Islet precursor cell (in vitro differentiated cells): ENCODE measurements around the gene TBC1D9B.
"Not testable (repeated sequence)": the region's sequence is repeated elsewhere in the genome, so short reads cannot be mapped to it uniquely, and the experiment has no call there.

ENCODE experiments used
- DNase-seq: peaks from one replicate; pipeline ENCODE4 v3.0.0-alpha.2; 2018

Gene TBC1D9B

DNA sequence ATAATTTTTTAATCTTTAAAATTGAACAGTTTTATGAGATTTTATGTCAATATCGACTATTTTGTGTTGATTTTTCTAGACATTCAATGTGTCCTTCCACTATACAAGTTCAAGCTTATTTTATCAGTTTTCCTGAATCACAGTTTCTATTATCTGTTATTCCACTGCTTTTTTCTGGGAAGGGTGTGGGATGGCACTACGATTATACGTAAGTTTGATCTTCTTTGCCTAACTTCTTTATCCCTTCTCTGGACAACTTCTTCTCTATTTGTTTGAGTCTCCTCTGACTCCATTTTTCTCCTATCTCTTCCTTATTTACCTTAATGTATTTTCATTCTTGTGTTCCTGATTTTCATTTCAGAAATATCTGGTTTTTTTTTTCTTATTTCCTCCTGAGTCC is 24.5 kb downstream of the TBC1D9B start:
- no peak for DNase-seq

DNA sequence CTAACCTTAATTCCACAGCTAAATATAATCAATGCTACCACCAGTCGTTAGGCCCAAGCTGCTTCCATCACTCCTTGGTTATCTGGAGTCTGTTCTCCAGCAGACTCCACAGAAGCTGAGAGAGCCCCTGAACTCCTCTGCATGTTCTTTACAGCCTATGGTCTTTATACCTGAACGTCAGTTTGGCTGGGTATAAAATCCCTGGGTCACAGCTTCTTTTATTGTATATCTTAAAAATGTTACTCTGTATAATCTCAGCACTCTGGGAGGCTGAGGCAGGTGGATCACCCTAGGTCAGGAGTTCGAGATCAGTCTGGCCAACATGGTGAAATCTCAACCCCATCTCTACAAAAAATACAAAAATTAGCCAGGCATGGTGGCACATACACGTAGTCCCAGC is 25.4 kb downstream of the TBC1D9B start:
- DNase-seq = no peak

DNA sequence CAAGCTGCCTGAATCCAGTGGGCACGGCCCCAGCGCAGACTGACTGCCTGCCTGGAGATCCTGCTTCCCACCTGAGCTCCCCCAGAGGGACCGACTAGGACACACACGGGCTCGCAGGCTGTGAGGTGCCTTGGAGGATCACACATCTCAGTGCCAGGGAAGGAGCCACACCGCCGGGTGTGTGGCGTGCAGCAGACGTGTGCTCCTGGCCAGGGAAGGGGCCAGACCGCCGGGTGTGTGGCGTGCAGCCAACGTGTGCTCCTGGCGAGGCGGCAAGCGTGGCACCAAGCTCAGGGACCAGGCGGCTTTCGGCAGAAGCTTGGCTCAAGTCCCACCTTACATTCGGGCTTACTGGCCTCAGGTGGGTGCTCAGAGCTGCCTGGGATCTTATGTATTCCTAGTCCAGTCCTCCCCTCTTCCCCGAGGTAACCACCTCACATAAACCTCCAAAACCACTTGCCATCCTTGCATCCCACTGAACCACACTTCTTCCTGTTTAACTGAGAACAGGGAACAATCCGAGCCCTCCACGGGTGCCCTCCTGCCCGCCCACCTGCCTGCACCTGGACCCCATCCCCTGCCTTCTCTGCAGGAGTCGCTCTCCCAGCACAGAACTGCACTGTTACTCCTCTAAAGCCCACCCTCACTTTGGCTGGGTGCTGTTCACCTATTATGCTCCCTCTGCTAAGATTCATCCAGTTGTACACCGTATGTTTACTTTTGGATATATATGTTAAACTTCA is 26.7 kb downstream of the TBC1D9B start:
- DNase-seq = no peak

DNA sequence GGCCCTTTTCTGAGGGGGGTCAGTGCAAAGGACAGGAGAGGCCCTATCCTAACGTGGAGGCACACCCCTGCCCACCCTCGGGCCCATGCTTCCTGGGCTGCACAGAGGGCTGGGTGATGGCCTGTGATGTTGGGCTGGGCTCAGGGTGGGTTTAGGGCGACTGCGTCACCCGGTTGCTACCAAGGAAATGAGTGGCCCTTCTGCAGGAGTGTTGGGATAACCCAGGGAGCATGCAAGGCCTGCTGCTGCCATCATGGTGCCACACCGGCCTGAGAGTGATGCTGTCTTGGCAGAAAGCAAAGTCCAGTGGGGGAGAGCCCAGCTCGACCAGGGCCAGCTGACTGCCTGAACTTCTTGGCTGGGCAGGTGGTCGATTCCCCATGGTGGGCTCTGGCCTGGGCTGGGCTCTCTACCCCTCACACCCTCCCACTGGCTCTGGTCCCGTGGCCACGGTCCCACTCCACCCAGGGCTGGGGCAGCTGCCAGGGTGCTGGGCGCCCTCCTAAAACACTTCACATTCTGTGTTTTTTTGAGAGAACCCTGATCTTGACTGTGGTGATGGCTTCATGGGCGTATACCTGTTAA is 27.5 kb downstream of the TBC1D9B start:
- DNase-seq = no peak

DNA sequence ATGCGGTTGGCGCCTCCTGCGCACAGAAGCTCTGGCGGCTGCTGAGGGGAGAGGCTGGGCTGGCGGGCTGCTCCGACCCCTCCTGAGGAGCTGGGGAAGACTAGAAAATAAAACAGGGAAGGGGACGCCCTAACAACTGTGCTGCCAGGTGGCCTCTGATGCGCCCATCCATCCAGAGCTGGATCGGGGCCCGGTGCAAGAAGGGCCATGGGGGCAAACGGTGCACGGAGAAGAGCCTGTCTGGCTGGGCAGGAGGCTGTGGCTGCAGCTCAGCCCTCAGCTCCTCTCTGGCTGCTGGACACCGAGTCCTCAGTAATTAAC is 28.0 kb downstream of the TBC1D9B start:
- DNase-seq = no peak

DNA sequence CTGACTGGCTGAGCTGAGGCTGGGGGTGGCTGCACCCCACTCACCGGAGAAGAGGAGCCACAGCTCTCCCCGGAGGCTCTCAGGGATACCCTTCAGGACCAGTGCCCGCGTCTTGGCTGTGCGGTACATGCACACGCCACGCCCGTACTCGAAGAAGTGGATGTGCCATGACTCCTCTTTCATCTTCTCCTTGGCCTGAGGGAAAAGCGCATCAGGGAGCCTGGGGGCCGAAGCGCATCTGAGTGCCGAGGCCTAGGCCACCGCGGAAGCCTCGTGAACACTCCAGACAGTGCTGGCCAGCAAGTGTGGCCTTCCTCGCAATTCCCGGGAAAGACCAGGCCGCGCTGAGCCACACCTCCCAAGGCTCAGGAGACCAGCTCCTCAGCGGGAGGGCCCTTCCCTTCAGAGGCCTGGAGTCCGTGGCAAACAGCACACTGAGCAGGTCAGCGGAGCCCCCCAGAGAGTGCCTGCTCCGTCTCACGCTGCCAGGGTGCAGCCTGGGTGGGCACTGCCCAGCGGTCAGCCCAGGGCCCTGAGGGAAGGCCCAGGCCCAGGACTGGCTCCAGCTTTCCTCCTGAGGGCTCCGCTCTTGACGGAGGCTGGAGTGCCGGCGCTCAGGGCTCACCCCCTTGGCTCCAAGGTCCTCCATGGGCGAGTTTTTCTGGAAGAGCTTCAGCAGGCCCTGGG is 28.6 kb downstream of the TBC1D9B start:
- no peak for DNase-seq

DNA sequence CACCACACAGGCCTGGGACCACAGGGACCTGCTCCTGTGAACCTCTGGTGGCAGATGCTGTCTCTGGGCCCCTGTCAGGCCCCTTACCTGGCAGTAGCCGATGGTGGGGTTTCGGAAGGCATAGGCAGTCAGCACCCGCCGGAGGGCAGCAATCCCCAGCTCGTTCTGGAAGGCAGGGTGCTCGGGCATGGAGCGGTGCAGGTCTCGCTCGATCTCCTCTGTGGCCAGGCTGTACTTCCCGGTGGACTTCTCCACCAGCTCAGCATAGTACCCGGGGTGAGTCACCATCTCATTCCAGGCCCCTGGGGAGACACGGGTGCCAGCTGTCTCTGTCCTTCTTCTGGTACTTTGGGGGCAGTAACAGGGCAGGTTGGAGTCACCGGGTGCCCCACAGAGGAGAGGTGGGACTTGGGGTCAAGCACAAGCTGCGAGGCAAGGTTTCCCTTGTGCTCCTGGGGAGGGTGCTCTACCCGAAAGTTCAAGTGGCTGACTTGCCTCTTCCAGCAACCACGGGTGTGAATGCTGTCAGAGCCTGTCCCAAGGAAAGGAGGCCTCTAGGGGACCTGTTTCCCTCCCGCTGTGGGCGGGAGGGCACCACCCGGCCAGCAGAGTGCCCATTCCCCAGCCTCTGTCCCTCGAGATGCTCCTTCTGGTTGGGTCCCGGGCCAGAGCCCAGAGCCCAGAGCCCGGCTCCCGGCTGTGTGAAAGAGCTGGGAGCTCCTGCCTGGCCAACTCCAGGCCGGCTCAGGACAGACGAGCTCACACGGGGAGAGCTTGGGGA is 29.3 kb downstream of the TBC1D9B start:
- DNase-seq = peak; percentile 50

DNA sequence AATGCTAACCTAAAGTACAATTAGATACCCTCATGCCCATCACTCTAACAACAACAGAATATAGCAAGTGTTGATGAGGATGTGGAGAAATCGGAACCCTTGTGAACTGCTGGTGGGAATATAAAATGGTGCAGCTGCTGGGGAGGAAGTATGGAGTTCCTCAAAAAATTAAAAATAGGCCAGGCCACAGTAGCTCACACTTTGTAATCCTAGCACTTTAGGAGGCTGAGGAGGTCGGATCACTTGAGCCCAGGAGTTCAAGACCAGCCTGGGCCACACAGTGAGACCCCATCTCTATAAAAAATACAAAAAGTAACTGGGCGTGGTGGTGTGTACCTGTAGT is 31.1 kb downstream of the TBC1D9B start:
- no peak for DNase-seq

DNA sequence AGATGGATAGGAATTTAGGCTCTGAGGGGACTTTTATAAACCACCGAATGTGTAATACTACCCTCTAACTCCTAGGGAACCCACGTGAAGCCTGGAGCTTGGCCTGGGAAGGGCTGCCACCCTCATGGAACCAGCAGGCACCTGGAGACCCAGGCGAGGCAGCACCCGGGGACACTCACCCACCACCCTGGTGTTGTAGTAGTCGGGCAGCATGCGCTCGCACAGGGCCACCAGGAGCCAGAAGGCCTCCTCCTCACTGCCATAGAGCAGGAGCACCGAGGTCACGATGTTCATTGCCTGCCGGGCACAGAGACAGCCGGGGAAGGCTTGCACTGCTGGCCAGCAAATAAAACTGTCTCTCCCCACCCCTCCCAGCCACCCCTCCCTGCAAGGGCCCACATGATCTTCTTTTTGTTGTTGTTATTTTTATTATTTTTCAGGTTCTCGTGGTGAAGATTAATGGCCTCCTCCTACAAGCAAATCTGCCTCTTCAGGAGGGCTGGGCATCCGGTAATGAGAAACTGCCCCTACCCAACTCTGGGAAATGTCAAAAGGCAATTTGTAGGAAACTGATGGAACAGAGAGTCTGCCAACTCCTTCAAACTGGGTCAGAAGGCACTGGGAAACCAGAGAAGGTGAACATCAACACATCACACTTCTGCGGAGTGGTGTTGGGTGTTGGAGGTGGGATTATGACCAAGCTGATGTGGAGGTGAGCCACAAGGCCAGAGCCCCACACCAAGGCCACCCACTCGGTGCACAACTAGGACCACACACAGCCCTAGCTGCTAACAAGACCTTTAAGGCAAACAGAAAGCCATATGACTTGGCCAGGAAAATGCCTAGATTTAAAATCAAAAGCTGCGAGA is 31.7 kb downstream of the TBC1D9B start:
- no peak for DNase-seq

DNA sequence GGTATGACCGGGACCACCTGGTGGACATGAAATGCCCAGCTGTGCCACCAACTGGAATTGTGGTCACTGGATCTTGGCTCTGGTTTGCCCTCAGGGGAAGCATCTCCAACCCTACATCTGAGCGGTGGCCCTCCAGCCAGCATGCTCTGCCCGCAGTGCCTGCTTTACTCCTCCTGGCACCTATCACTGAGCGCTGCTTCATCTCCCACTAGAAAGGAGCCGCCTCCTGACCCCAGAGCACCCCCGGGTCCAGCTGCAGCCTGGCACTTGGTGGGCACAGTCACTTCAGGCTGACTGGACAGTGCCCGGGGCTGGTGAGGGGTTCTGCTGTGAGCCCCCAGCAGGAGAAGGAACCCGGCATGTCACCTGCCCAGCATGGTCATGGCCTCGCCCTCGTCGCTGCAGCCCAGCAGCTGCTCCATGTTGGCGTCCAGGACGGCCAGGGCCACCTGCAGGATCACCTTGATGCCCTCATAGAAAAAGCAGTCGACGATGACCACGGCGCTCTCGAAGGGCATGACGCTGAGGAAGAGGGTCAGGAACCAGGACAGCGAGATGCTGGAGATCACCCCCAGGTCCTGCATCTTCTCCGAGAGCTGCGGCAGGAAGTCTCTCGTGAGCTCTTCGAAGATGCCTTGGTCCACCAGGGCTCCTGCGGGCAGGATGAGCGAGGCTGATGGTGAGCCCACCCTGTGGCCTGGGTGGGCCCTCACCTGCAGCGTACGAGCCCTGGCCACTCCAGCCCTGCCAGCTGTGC is 33.0 kb downstream of the TBC1D9B start:
- peak; percentile 37 for DNase-seq

DNA sequence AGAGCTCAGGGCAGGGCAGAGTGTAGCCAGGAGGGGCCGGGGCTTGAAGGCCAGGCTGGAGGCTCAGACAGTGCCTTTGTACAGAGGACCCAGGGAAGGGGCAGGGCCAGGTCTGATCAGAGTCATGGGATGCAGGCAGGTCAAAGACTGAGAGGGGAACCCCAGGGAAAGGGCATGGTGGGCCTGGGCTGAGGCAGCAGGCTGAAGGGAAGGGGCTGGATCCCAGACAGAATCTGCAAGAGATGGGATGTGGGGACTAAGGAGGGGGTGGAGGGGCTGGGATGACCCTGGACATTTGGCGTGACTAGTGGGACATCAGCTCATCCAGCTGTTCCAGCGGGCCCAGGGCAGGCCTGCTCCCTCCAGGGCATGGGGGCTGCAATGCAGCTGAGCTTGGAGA is 33.6 kb downstream of the TBC1D9B start:
- no peak for DNase-seq

DNA sequence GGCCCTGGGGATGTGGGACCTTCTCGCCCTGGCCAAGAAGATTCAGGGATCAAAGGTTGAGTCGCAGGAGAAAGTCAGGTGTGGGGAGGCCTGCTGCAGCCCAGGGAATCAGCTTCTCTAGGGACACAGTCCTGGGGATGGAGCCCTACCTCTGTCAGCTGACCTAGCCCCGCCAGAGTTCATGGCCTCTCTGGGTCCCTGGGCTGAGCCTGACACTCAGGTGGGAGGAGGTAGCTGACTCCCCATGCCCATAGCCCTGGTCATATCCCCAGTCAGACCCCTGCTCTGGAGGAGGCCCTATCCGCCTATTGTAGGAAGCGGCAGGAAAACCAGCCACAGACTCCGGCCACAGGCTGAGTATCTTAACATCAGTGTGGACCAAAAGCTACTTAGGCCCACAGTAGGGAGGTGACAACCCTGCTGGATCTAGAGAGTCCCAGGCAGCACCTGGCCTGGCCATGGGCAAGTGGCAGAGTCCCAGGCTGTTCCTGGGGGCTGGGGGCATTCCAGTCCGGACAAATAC is 34.0 kb downstream of the TBC1D9B start:
- no peak for DNase-seq

DNA sequence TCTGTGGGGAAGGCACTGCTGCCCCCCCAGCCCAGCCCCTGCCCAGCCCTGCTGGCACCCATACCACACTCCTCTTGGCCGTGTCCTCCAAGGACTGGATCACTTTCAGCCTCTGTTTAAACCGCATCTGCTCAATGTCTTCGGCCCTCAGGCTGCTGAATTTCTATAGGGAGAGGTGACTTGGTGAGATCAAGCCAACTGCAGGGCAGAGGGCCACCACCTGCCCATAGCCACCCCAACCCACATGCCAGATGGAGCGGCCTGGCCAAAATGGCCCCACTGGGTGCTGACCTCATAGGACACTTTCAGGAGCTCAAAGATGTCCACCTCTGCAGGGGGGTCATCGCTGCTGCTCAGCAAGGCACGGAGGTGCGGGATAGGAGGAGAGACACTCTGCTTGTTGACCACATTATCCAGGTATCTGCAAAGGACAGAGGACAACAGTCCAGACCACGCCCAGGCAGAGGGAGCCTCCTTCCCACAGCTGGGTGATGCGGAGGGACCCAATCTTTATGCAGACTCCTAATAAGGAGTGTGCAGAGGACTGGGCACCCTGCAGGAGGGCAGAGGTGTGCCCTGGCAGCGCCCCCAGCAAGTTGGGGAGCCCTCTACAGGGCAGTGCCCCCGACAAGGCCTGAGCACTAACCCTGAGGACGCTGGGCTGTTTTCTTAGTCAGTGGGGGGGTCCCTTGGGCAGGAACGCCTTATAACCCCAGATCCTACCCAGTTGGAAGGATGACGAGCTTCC is 34.7 kb downstream of the TBC1D9B start:
- peak; percentile 40 for DNase-seq

DNA sequence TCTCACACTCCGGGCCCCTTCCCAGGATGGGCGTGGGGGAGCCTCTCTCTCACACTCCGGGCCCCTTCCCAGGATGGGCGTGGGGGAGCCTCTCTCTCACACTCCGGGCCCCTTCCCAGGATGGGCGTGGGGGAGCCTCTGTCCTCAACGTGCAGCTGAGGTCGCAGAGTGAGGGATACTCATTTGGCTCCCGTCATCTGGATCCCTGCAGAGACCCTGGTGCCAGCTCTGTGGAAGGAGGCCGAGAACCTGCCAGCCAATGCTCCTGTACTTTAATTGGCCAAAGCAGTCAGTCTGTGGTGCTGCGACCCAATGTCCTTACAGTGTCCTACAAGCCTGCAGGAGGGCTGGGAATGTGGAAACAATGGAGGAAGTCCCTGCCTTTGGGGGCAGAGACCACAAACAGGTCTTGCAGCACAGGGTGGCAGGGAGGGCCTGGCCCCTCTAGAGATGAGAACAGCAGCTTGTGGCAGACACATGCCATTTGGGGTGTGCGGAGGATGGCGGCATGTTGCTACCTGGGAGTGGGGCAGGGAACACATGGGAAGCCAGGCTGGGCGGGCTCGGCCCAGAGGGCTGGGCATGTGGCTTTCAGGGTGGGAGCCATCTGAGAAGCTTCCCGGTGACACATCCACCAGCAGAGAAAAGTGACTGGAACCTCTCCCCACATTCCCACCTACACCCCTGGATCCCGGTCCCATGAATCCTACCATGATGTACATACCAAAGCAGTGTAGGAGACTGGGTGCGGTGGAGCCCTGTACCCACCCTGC is 35.5 kb downstream of the TBC1D9B start:
- no peak for DNase-seq

DNA sequence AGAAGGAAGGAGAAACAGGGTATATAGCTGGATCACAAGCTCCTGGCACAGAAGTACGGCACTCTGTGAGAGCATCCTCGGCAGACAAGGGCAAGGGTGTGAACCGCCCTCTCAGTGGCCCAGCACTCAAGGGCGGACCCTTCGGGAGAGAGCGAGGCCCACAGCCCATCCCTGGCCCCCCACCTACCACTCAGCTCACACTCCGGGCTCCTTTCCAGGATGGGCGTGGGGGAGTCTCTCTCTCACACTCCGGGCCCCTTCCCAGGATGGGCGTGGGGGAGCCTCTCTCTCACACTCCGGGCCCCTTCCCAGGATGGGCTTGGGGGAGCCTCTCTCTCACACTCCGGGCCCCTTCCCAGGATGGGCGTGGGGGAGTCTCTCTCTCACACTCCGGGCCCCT is 36.2 kb downstream of the TBC1D9B start:
- not testable (repeated sequence) for DNase-seq

DNA sequence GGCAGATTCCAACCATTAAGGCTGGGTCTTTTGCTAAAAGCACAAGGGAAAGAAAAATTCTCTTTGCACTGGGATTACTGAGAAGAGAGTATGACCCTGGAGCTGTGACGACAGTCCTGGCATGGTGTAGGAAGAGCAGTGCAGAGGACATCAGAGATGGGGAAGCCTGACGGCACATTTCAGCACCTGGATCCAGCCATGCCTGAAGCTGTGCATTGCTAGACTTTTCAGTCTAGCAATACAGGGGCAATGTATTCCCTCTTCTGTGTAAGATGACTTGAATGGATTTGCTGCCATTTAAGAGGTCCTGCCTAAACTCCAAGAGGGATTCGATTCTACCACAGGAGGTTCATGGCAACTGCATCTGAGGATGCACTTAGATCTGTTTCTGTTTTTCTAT is 36.7 kb downstream of the TBC1D9B start:
- DNase-seq = no peak

DNA sequence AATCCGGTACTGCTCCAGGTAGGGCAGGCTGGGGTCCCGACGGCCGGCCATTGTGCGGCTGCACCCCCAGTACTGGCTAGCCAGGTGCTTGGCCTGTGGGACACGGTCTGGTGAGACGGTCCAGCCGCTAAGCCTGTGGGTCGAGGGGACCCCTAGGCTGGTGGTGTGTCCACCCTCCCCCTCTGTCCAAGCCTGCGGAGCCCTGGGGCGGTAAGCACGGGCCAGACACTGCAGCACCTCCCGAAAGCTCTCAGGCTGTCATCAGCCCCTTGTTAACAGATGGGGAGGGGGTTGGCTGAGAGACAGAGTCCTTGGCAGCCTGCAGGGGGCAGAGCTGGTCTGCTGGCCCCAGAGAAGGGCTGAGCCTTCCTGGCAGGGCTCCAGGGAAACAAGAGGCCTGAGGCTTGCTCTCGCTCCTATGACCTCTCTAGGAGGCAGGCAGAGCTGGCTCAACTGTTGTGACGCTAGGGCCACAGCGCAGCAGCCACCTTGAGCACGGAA is 37.2 kb downstream of the TBC1D9B start:
- peak; percentile 80 for DNase-seq

DNA sequence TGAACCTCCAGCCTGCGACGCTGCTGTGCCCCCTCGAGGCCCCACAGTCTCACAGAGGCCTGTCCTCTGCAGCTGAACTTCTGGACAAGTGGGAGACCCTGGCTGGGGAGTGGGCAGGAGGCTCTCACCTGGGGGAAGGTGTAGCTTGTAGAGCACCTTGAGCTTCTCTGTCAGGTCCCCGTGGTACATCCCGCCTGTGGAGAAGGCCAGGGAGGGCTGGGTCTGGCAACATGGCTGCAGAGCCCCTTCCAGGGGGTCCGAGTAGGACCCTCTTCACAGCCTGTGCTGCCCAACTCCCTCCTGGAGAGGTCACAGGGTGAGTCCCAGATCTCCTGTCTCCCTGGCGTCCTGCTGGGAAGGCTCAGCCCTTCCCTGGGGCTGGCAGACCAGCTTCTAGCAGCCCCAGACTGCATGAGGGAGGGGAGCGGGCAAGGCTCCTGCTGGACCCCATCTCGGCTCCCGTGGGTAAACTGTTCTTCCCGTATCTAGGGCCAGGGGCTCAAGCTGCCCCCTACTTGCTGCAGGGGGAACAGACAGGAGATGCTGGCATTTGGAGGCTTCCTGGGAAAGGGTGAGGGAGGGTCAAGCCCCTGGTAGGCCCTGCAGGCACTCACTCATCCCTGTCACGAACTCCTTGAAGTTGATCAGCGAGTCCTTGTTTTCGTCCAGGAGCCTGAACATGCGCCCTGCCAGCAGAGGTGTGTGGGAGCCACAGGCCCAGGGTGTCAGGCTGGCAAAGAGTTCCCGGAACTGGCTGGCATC is 37.9 kb downstream of the TBC1D9B start:
- DNase-seq = peak; percentile 51

DNA sequence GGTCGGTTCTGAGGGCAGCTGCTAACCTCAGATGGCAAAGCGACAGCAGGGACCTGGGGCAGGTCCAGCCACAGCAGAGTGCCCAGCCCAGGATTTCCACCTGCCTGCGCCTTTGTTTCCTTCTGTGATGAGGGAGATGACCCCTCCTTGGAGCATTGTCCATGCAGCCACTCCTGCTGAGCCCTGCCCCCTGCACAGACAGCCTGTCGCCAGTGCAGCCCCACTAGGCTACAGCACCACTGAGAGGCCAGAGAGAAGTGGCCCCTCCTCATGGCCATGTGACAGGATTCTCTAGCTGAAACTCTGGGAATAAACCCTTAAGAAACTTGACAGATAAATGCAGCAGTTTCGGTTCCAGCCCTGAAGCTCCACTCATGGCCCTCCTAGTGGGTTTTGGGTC is 38.6 kb downstream of the TBC1D9B start:
- peak; percentile 37 for DNase-seq
